Stimulated activated CD4-positive, alpha-beta T cell treated with anti-CD3 and anti-CD28 coated beads, Interleukin-2, amount 100 ng/mL, for 4 hours (primary cell): ENCODE data around the gene KCNJ1.

Source experiments
- DNase-seq: peaks from one replicate; pipeline ENCODE4 v3.0.0-alpha.2; 2020; ENCODE audit warnings: low read depth

Gene KCNJ1

DNA sequence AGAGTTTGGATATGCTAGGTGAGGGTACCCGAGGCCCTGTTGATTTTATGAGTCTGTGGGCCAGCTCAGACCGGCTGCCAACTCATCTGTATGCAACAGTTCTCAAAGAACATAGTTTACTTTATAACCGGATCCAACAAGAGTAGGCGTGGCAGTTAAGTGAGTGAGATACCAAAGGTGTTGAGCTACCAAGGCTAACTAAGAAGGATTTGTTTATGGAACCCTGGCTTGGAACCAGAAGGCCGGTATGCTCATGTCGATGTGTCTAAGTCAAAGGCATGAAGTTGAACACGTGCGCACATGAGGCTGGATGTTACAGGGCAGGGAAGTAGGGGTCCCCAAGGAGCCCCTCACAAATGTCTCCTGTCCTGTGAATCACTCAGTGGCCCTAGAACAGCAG lies at the start of gene KCNJ1:
Gene KCNJ1 (minus strand): TSS at position 20 of the 400 bp plus-strand sequence. CDS start 27,053 bp downstream, outside the sequence.
- DNase-seq: no peak

DNA sequence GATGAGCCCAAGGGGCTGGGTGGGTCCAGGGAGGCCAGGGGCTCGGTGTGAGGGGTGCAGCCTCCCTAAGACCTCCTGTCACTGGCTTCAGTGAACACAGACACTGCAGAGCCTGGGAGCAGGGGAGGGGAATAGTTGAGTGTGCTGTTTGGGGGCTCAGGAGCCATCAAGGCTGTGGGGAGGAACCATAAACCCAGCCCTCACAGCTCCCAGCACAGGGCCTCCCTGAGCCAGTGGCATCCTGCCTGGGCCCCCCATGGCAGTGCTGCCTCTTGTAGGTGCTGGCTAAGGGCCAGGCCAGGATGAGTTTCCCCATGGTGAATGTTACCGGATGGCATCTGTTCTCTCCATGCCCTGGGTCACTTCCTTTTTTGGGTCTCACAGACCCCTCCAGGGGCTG lies 49.6 kb upstream of the KCNJ1 start:
- DNase-seq: no peak

- no peak for DNase-seq
Observed at GRCh38 chr11:128916037-128916572, 49.0 kb upstream of the KCNJ1 start.

- DNase-seq: no peak
Observed at GRCh38 chr11:128915149-128915521, 48.0 kb upstream of the KCNJ1 start.

DNA sequence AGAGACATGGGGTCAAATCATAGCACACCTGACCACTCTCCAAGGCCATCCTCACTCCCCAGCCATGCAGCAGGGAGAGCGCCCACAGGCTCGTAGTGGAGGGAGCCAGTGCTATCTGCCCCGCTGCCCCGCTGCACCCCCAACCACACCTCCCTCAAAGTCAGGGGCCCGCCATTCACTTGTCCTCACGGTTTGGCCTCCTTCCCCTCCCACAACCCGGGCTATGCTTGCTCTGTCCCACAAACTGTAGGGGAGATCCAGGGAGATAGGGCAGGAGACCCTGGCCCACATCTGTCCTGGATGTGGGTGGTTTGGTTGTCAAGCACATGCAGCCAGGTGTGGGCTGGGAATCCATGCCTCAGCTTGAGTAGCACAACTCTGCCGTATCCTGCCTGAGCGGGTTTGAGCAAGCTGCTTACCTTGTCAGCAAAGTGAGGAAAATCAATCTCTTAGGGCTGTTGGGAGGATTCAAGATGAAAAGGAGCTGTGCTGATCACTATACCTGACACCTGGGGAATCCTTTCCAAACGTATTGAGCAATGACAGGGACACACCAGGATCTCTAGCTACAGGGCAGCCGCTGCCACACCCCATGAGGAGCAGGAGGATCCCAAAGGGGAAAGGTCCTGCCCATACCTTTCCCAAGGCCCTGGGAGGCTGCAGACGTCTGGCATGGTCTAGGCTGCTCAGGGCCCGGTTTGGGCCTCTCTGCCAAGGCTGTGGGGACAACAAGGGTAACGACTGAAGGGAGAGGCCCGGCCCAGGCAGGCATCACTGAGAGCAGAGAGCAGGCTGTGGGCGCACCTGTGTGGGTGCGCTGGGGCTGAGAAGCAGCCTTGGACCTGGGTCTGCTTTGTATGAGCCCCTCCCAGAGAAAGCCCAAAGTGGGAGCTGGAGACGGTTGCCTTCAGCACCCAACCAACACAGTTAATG lies 47.4 kb upstream of the KCNJ1 start:
- no peak for DNase-seq

DNA sequence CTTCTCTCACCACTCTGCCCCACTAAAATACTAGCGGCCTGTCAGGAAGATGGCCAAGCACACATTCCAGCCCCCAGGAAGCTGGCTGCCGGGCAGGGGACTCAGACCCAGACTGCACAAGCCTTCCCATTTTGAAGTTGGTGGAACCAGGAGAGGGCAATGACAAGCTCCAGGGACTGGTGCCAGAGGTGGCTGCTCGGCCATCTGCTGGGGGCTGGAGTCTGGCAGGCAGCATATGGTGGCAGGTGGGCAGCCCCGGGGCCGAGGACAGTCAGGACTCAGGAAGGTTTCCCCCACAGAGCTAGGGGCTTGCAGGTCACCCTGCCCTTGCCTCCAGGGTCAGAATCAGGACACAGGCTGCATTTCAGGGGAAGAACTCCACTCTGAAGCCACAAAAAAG lies 46.7 kb upstream of the KCNJ1 start:
- DNase-seq: no peak

GRCh38 chr11:128911701-128912100 lies 44.6 kb upstream of the KCNJ1 start:
- DNase-seq: no peak

GRCh38 chr11:128911239-128911638 lies 44.1 kb upstream of the KCNJ1 start:
- DNase-seq: no peak

- DNase-seq: no peak
Observed at GRCh38 chr11:128910576-128910975, 43.5 kb upstream of the KCNJ1 start.

GRCh38 chr11:128909438-128910125 lies 42.5 kb upstream of the KCNJ1 start:
- DNase-seq: no peak

- DNase-seq: no peak
Observed at GRCh38 chr11:128908391-128909246, 41.5 kb upstream of the KCNJ1 start.

GRCh38 chr11:128907585-128907984 lies 40.5 kb upstream of the KCNJ1 start:
- DNase-seq: no peak

DNA sequence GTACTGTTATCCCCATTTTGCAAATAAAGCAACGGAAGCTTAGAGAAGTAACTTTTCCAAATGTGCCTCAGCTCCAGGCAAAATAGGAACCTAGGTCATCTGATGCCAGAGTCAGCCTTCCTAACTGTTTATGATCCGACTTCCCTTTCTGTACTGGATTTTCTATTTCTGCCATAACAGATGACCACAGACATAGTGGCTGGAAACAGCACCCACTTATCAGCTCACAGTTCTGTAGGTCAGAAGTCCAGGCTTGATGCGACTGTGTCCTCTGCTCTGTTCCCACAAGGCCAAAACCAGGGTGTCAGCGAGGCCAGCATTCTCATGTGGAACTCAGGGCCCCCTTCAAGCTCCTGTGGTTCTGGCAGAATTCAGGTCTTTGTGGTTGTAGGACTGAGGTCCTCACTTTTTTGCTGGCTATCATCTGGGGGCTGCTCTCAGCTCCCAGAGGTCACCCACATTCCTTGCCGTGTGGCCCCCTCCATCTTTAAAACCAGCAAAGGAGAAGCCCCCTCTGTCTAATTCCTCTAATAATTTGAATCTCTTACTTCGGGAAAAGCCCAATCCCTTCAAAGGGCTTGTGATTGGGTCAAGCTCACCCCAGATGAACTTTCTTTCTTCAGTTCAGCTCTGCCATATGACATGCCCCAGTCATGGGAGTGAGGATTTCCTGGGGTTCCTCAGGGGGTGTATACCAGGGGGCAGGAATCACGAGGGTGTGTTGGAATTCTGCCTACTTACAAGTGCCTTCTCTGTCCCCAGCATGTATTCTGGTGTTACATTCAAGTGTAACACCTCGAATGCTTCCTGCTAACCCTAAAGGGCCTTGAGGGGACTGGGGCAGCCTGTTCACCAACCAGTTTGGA lies 39.3 kb upstream of the KCNJ1 start:
- no peak for DNase-seq

GRCh38 chr11:128905345-128906184 lies 38.5 kb upstream of the KCNJ1 start:
- DNase-seq: peak; percentile 16

GRCh38 chr11:128904656-128905344 lies 37.7 kb upstream of the KCNJ1 start:
- no peak for DNase-seq

DNA sequence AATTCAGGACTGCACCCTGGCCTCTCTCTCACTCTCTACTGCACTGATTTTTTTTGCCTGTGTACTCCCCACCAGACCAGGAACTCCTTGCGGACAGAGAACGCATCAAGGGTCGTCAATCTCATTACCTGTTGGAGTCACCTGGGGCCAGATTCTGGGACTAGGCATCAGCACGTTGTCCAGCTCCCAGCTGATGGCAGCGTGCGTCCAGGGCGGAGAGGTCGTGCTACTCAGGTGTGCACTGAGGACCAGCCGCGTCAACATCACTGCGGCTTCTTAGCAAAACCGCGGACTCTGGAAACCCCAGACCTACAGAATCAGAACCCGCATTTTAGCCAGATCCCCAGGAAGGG lies 37.2 kb upstream of the KCNJ1 start:
- no peak for DNase-seq

- DNase-seq: no peak
Observed at GRCh38 chr11:128903248-128904061, 36.4 kb upstream of the KCNJ1 start.

DNA sequence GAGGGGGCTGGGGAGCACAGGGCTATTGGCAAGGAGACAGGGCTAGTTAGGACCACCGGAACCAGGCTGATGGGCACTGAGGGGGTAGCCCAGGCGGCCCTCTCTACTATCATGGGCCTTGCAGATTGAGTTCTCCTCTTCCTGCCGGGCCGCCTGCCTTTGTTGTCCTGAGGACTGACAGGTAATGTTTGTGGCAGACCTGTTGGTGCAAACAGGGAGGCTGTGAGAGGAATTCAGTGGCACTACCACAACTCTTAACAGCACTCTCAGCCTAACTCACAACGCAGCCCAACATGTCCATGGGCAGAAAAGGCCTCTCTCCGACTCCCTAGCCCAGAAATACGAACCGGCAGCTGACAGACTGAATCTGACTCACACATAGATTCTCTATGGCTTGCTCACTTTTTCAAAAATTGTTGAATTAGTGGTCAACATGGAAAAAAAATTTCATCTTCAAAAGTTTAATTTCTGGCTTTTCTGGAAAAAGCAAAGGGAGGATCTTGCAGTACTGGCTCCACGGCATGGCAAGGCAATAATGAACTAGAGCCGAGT lies 35.5 kb upstream of the KCNJ1 start:
- DNase-seq: no peak
